Uterus (tissue), 2 donors: Measurements from ENCODE around the gene CYP26C1.

Experiments used
- POLR2A ChIP-seq, 2 donors: fragments of 450-650 bp; IDR thresholded peaks; one replicate each; pipeline ENCODE4 v1.6.1; 2016; ENCODE audit warnings: antibody characterized with exemption in 2 of 2, mild to moderate bottlenecking in 1 of 2, moderate library complexity in 1 of 2
- TF ChIP-seq, protein P1 (sequence below), 4 experiments: fragments of 200-600 bp in 2 of 4; fragments of 450-650 bp in 2 of 4; sonication (generic) in 2 of 4; IDR thresholded peaks; one replicate each; pipeline ENCODE4 v1.5.1; 2016 to 2019; ENCODE audit warnings: antibody characterized with exemption in 4 of 4, mild to moderate bottlenecking in 2 of 4, moderate library complexity in 1 of 4

GRCh38 chr10:93097386-93097785 is 36.8 kb downstream of the CYP26C1 start:
- TF ChIP-seq, protein P1, sequence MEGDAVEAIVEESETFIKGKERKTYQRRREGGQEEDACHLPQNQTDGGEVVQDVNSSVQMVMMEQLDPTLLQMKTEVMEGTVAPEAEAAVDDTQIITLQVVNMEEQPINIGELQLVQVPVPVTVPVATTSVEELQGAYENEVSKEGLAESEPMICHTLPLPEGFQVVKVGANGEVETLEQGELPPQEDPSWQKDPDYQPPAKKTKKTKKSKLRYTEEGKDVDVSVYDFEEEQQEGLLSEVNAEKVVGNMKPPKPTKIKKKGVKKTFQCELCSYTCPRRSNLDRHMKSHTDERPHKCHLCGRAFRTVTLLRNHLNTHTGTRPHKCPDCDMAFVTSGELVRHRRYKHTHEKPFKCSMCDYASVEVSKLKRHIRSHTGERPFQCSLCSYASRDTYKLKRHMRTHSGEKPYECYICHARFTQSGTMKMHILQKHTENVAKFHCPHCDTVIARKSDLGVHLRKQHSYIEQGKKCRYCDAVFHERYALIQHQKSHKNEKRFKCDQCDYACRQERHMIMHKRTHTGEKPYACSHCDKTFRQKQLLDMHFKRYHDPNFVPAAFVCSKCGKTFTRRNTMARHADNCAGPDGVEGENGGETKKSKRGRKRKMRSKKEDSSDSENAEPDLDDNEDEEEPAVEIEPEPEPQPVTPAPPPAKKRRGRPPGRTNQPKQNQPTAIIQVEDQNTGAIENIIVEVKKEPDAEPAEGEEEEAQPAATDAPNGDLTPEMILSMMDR (IDR thresholded peaks at IDR 0.05): no peak
- TF ChIP-seq POLR2A (IDR thresholded peaks at IDR 0.05): no peak
